GM19238 (cell line): Measurements from ENCODE around the gene SCARB1.

Source experiments
- DNase-seq: peaks from one replicate; pipeline ENCODE4 v3.0.0; 2011; ENCODE audit warnings: low spot score; ENCODE audit not compliant: insufficient read length

Gene SCARB1

DNA sequence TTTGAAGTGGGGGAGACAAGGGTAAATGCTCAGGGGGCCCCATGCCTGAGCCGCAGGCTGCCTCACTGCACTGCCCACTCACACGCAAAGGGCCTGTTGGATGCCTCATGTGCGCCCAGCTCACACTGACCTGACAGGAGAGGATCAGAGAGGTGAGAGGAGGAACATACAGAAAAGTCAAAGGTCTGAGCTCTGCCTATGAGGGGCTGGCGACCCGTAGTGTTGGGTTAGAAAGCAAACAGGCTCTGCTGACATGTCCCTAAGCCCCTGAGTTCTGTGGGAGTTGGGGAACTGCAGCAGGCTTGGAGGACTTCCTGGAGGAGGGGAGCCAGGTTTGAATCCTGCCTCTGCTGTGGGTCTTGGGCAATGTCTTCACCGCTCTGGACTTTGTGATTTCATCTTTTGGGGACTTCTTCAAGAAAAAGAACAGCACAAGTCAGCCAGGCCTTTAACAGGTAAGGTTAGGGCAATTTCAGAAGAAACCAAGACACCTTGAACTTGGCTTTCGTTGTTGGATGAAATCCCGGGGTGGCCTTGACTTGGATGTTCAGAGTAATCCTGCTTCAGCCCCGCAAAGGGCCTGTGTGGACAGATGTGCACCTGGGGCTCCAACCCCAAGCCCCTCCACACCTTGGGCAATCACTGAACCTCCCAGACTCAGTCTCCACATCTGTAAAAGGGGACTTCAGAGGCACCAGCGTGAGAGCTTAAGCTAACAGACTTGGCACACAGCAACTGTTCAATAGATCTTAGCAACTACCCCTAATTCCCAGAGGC, 116.8 kb downstream of the SCARB1 start:
- DNase-seq = no peak

GRCh38 chr12:124745891-124746570, 117.6 kb downstream of the SCARB1 start:
- peak; percentile 53 for DNase-seq

- no peak for DNase-seq
Measured at GRCh38 chr12:124745465-124745890, 118.2 kb downstream of the SCARB1 start.

DNA sequence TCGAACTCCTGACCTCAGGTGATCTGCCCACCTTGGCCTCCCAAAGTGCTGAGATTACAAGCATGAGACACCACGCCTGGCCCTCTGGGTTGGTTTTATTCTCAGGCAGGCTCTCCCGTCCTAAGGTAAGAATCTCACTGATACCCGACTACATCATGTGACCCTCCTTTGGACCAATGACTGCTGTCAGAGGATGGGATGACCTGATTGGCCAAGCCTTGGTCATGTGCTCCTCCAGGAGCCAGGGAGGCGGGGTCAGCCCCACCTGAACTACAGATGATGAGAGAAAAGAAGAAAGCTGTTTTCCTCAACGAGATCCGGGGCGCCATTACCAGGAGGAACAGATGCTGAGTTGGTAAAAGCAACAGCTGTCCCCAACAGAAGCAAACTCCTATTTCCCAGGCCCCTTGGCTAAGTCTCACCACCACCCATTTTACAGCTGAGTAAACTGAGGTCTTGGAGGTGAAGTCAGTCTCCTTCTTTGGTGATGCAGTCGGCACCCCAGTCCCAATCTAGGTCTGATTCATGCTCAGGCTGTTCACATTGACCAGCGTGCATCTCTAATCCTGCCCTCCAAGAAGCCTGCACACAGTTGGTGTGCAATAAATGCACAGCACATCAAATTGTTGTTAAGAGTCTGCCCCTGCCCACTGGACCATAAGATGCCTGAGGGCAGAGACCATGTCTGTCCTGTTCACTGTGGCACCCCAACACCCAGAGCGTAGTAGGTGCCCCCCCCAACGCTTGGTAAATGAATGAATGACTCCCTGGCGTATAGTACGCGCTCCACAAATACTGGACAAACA, 118.8 kb downstream of the SCARB1 start:
- peak; percentile 52 for DNase-seq

DNA sequence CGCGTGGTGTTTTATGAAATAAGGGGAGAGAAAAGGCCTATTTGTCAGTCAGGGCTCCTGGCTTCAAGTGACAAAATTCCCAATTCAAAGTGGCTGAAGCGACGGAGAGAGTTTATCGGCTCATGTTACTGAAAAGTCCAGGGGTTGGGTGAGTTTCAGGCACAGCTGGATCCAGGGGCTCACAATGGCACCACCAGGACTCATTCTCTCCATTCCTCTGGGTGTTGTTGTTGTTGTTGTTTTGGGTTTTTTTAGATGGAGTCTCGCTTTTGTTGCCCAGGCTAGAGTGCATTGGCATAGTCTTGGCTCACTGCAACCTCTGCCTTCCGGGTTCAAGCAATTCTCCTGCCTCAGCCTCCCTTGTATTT, 119.4 kb downstream of the SCARB1 start:
- no peak for DNase-seq

DNA sequence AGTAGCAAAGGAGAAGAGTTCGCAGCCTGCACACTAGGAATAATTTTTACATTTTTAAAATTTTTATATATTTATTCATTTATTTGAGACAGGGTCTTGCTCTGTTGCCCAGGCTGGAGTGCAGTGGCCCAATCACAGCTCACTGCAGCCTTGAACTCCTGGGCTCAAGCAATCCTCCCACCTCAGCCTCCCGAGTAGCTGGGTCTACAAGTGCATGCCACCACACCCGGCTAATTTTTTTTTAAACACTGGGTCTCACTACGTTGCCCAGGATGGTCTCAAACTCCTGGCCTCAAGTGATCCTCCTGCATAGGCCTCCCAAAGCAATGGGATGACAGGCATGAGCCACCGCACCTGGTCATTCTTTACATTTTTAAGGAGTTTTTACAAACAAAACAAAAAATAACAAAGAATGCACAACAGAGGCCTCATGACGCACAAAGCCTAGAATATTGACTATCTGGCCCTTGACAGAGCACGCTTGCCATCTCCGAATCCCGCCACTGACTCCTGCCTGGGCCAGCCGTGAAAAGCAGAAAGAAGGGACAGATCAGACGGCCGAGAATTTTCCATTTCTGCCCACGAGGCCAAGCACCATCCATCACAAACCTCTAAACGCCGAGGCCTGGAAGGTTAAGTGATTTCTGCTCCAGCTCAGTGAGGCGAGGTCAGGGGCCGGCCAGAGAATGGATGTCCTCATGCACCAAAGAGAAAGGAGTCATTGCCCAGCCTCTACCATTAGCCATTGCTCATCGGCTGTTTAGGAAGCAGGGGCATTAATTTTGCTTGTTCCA, 120.0 kb downstream of the SCARB1 start:
- DNase-seq = no peak

DNA sequence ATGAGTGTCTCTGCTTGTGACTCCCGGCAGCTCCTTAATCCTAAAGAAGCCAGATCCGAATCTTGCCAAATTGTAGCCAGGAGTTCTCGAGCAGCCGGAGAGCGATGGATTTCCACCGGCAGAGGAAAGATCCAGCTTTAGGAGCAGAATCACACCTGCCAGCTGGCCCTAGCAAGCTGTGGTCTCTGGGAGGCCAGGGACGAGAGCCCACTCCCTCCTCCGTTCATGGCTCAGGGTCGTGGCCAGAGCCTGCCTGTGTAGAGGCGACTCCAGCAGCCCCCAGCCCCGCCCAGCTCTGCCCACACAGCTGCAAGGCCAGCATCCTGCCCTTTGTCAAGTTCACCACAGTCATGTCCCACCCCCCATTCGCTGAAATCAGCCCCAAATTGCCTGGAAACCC, 121.0 kb downstream of the SCARB1 start:
- DNase-seq = no peak

DNA sequence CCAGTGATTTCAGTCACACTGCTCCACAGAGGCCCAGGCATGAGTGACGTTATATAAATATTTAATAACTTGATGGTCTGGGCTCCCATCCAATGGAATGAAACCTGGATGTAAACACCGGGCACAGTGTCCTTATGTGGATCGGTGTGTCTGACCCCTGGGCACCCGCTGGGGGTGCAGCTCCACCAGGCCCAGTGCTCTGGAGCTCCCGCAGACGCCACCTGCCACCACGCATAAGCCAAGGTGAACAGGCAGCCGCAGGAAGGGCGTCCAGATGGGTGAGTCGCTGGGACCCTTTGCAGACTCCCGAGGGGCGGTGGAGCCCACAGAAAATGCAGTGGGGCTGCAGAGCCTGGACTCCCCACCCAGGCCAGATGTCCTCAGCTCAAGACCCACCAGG, 121.6 kb downstream of the SCARB1 start:
- DNase-seq = no peak

DNA sequence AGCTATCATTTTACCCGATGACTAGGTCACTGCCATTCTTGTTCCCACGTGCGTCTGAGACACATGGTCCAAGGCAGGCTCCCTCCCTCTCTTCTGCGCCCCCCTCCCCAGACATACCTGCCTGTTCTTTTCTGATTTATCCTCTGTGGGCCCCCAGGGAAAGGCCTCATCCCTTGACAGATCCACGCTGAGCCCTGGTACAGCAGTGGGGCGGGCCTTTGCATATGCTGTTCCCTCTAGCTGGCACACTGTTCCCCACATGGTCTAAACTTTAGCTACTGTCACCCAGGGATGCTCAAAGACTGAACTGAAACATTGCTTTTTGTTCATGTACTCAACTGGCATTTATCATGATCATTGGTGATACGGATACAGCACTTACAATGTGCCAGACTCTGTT, 122.5 kb downstream of the SCARB1 start:
- DNase-seq = no peak

DNA sequence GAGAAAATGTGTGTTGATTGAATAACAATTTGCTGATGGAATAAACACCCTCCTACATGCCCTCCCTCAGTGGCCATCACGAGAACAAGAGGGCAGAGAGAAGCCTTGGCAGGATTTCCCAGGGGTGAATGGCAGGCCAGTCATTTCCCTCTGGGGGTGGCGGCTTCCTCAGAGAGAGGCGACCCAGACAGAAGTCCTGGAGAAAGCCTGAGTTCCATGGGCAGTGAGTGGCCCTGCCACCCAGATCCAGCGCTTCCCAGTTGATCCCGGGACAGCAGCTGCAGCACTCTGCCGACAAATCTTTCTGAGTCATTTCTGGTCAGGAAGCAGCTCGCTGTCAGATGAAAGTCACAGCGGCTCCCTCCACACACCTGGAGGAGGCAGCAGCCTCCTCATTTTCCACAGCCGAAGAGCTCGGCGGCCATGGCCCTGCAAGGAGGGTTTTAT, 123.0 kb downstream of the SCARB1 start:
- no peak for DNase-seq

DNA sequence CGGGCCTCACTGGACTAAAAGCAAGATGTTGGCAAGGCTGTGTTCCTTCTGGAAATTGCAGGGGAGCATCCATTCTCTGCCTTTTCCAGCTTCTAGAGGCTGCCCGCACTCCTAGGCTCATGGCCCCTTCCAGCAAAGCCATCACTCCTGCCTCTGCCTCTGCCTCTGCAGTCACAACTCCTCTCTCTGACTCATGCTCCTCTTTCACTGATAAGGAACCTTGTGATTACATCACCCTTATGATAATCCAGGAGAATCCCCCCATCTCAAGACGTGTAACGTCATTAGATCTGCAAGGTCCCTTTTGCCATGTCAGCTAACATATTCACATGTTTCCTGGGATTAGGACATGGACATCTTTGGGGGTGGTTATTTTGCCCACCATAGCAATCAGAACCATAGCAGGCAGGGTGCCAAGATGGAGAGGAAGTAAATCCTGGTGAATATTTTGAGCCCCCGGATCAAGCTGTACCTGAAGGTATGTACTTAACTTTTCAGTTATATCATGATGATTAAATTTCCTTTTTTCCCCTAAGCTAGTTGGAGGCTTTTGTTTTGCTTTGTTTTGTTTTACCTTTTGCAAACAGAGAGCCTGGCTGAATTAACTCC, 123.6 kb downstream of the SCARB1 start:
- no peak for DNase-seq

DNA sequence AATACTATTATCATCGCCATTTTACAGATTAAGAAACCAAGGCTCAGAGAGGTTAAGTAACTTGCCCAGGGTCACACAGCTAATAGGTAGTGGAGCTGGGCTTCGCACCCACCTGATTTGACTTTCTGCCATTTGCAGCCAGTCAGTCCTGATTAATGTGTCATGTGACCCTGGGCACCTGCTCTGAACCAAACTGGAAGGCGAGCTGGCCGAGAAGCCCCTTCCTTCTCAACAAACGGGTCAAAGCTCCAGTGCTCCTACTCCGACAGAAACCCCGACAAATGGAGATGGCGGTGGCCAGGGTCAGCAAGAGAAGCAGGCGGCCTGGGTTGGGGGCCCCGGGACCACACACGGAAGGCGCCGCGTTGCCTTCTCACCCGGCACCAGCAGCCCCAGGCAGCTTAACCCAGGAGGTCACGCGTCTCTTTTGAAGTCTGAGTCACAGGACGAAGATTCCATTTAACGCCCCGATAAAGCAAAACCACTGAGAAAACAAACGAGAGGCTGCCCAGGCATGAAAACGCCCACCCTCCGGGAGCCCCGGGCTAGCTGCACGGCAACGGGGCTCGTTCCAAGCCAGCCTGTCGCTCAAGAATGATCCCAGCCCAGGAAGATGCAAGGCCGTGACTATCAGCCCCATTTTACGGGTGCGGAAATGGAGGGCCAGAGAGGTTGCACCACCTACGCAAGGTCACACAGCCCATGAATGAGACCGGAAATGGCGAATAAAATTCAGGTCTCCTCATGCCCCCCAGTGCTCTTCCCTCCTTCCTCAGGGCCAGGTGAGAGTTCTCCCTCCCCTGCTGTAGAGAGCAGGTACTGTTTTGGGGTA, 124.8 kb downstream of the SCARB1 start:
- DNase-seq = no peak

DNA sequence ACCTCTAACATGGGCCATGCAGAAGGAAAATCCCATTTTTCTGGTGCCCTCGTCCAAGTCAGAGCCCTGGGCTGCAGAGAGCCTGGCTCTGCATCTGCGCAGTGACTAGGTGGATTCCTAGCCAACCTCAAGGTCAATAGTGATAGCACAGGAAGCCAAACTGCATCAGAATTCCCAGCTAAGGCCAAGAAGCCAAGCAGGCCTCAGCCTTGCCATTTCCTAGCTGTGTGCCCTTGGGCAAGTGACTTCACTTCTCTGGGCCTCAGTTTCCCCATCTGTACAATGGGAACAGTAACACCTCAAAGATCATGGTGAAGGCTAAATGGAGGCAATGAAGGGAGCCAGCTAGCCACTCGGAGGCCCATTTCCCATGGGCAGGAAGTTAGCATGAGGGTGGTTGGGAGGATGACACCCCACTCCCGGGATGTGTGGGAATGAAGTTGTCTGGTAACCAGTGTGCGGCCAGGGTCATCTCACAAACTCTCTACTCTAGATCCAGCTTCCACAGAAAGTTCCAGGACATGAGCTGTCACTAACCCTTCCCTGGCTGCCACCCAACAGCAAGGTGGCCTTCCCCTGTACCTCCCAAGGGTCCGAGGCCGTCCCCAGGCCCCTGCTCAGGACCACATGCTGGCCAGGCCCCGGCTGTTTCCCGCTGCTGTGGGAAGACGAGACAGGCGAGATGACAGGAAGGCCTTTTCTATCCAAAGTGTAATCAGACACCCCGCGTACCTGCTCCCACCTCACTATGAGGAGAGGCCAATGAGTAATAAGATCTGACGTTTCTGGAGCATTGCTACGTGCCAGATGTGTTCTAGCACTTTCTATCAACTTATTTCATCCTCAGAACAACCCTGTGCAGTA, 125.7 kb downstream of the SCARB1 start:
- no peak for DNase-seq

GRCh38 chr12:124737040-124737419, 126.6 kb downstream of the SCARB1 start:
- DNase-seq = no peak

DNA sequence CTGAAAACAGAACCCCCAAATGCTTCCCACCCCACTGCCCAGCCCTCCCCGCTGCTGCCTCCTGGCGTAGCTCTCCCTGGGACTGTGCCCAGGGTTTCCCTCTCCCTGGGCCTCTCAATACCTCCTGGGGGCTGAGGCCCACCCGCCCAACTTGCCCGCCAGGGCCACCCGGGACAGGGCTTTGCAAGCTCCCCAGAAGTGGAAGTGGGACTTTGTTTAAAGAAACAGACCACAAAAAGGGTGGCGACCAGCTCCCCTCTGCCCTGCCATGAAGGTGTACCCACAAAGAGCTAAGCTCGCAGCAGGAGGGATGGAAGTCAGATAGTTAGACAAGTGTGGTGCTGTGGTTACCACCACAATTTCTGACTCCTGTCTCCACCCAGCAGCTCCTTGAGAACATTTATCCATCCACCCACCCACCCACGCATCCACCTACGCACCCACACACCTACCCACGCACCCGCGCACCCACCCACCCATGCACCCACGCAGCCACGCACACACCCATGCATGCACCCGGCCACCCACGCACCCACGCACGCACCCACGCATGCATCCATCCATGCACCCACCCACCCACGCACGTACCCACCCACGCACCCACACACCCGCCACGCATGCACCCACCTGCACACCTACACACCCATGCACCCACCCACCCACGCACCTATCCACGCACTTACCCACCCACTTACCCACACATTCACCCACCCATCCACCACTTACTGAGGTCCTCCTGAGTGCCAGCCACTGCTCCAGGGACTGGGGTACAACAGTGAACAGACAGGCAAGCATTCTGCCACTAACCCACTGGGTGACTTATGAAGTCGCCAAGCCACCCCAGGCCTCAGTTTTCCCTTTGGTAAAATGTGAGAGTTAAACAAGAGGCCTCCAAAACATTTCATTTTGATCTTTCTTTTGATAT, 127.3 kb downstream of the SCARB1 start:
- no peak for DNase-seq

GRCh38 chr12:124734224-124734788, 129.4 kb downstream of the SCARB1 start:
- DNase-seq = no peak

DNA sequence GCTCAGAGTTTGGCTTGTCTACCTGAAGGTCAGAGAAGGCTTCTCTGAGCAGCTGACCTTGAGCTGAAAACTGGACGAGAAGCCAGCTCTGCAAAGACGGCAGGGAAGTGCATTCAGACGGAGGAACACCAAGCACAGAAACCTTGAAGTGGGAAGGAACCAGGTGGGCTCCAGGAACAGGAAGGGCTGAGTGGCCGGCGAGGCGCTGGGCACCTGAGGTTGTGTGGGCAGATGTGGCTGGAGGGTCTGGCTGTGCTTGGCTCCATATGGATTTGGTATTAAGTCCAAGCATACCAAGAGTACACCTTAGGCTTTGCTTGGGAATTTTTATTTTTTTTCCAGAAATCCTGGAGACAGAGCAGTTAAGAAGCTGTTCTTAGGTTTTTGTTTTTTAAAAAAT, 130.6 kb downstream of the SCARB1 start:
- no peak for DNase-seq
